ENCODE data around the gene FAM13C.

FAM13C gene

DNA sequence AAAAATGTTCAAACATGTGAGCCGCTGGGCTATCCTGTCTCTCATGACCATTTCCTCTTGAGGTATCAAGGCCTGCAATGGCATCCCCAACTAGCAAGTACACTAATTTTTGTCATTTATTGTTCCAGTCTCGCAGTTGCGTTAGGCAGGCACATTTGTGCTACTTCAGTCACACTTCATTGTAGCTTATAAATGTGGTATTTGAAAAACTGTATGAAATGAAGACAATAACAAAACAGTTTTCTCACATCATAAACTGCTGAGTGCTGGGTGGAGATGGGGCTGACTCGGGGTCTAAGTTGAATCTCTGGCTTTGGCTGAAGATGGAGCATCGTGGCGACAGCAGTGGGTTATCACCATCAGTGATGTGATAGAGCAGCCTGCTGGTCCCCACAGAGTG lies 92.7 kb downstream of the FAM13C start:
- Histone ChIP-seq H3K27ac (ENCODE audit: low read length) (no peak overlapping the region), H3K4me2 (ENCODE audit: insufficient read depth, low read length) (no peak overlapping the region), H4K20me1 (ENCODE audit: insufficient read depth, low read length) (no peaks in the 10 kb centered on the region), H3K4me1 (ENCODE audit: insufficient read depth, low read length) (no peaks in the 10 kb centered on the region), H3K9ac (ENCODE audit: low read depth, low read length) (no peak overlapping the region), H3K36me3 (ENCODE audit: insufficient read depth, low read length) (no peaks in the 10 kb centered on the region), H3K9me3 (ENCODE audit: insufficient read depth, low read length, severe bottlenecking) (no peaks in the 10 kb centered on the region), H3K27me3 (ENCODE audit: insufficient read depth, low read length, poor library complexity) (no peaks in the 10 kb centered on the region), H2AFZ (ENCODE audit: low read depth, low read length) (no peak overlapping the region), H3K79me2 (ENCODE audit: insufficient read depth, low read length) (no peaks in the 10 kb centered on the region), H3K4me3 (ENCODE audit: low read depth in 1 of 2, low read length in 2 of 2) (no peak overlapping the region)
- ATAC-seq (ENCODE audit: insufficient read depth, low read depth) (no peak), DNase-seq (no peak)
- TF ChIP-seq, protein P1, sequence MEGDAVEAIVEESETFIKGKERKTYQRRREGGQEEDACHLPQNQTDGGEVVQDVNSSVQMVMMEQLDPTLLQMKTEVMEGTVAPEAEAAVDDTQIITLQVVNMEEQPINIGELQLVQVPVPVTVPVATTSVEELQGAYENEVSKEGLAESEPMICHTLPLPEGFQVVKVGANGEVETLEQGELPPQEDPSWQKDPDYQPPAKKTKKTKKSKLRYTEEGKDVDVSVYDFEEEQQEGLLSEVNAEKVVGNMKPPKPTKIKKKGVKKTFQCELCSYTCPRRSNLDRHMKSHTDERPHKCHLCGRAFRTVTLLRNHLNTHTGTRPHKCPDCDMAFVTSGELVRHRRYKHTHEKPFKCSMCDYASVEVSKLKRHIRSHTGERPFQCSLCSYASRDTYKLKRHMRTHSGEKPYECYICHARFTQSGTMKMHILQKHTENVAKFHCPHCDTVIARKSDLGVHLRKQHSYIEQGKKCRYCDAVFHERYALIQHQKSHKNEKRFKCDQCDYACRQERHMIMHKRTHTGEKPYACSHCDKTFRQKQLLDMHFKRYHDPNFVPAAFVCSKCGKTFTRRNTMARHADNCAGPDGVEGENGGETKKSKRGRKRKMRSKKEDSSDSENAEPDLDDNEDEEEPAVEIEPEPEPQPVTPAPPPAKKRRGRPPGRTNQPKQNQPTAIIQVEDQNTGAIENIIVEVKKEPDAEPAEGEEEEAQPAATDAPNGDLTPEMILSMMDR (IDR thresholded peaks at IDR 0.05; ENCODE audit: borderline replicate concordance, extremely low read depth, low read length, poor library complexity, severe bottlenecking), result no peak

GRCh38 chr10:59268460-59268859 lies 93.9 kb downstream of the FAM13C start:
- ATAC-seq (ENCODE audit: insufficient read depth, low read depth) (no peak), DNase-seq (no peak)
- Histone ChIP-seq H4K20me1 (ENCODE audit: insufficient read depth, low read length) (no peaks in the 10 kb centered on the region), H3K4me2 (ENCODE audit: insufficient read depth, low read length) (no peak overlapping the region), H2AFZ (ENCODE audit: low read depth, low read length) (no peak overlapping the region), H3K4me1 (ENCODE audit: insufficient read depth, low read length) (no peaks in the 10 kb centered on the region), H3K36me3 (ENCODE audit: insufficient read depth, low read length) (no peaks in the 10 kb centered on the region), H3K9me3 (ENCODE audit: insufficient read depth, low read length, severe bottlenecking) (no peaks in the 10 kb centered on the region), H3K79me2 (ENCODE audit: insufficient read depth, low read length) (no peaks in the 10 kb centered on the region), H3K4me3 (ENCODE audit: low read depth in 1 of 2, low read length in 2 of 2) (no peak overlapping the region), H3K9ac (ENCODE audit: low read depth, low read length) (no peak overlapping the region), H3K27me3 (ENCODE audit: insufficient read depth, low read length, poor library complexity) (no peaks in the 10 kb centered on the region), H3K27ac (ENCODE audit: low read length) (no peak overlapping the region)
- TF ChIP-seq EZH2 (IDR thresholded peaks at IDR 0.05; ENCODE audit: borderline replicate concordance, low read depth, low read length, severe bottlenecking), result no peak
- TF ChIP-seq, protein P1 (IDR thresholded peaks at IDR 0.05; ENCODE audit: borderline replicate concordance, extremely low read depth, low read length, poor library complexity, severe bottlenecking), result no peak

DNA sequence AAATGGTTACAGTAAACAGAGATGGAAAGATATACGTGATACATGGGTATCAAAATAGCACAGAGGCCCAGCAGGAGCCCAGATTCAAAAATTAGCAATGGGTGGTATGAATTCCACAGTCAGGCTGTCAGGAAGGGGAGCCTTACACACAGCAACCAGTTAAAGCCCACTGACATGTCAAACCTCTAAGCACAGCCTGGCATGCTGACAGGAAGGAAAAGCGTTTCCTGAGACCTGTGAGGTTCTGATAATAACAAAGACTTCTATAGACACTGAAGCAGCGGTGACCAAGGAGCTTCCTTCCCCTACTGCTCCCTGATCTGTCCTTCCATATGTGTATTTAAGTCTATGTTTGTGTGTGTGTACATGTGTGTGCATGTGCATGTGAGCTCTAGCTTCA lies 96.0 kb downstream of the FAM13C start:
- Histone ChIP-seq H3K27ac (ENCODE audit: low read length) (no peak overlapping the region), H2AFZ (ENCODE audit: low read depth, low read length) (no peak overlapping the region), H3K36me3 (ENCODE audit: insufficient read depth, low read length) (no peaks in the 10 kb centered on the region), H3K4me2 (ENCODE audit: insufficient read depth, low read length) (no peak overlapping the region), H4K20me1 (ENCODE audit: insufficient read depth, low read length) (no peaks in the 10 kb centered on the region), H3K9ac (ENCODE audit: low read depth, low read length) (no peak overlapping the region), H3K27me3 (ENCODE audit: insufficient read depth, low read length, poor library complexity) (no peaks in the 10 kb centered on the region), H3K79me2 (ENCODE audit: insufficient read depth, low read length) (no peaks in the 10 kb centered on the region), H3K9me3 (ENCODE audit: insufficient read depth, low read length, severe bottlenecking) (no peaks in the 10 kb centered on the region), H3K4me1 (ENCODE audit: insufficient read depth, low read length) (no peaks in the 10 kb centered on the region), H3K4me3 (ENCODE audit: low read depth in 1 of 2, low read length in 2 of 2) (no peak overlapping the region)
- ATAC-seq (ENCODE audit: insufficient read depth, low read depth) (no peak), DNase-seq (no peak)
- TF ChIP-seq, protein P1 (IDR thresholded peaks at IDR 0.05; ENCODE audit: borderline replicate concordance, extremely low read depth, low read length, poor library complexity, severe bottlenecking), result no peak
- TF ChIP-seq EZH2 (IDR thresholded peaks at IDR 0.05; ENCODE audit: borderline replicate concordance, low read depth, low read length, severe bottlenecking), result no peak

DNA sequence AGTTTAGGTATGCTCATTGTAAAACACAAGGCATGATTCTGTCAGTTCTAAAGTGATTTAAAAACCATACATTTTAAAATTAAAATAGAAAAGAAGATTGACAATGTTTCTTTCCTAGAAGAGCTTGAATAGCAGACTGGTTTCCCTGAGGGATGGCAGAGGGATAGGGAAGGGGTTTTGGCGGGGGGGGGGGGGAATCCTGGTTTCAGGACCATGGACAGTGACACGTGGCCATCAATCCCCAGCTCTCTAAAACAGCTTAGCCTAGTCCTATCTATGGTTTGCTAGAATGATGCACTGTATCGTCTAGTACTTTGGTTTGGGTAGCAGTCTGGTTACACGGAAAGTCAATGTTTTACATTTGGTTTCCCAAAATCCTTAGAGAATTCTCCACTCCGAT lies 97.2 kb downstream of the FAM13C start:
- no peak overlapping the region for H3K4me3 ChIP-seq (ENCODE audit: low read depth in 1 of 2, low read length in 2 of 2)
- H3K4me1 ChIP-seq (ENCODE audit: insufficient read depth, low read length), result no peaks in the 10 kb centered on the region
- H3K27me3 ChIP-seq (ENCODE audit: insufficient read depth, low read length, poor library complexity), result no peaks in the 10 kb centered on the region
- DNase-seq (no peak), ATAC-seq (ENCODE audit: insufficient read depth, low read depth) (no peak)
- no peak overlapping the region for H3K9ac ChIP-seq (ENCODE audit: low read depth, low read length)
- H3K4me2 ChIP-seq (ENCODE audit: insufficient read depth, low read length), result no peak overlapping the region
- TF ChIP-seq, protein P1 (IDR thresholded peaks at IDR 0.05; ENCODE audit: borderline replicate concordance, extremely low read depth, low read length, poor library complexity, severe bottlenecking), result no peak
- no peaks in the 10 kb centered on the region for H4K20me1 ChIP-seq (ENCODE audit: insufficient read depth, low read length)
- H3K36me3 ChIP-seq (ENCODE audit: insufficient read depth, low read length), result no peaks in the 10 kb centered on the region
- no peak overlapping the region for H3K27ac ChIP-seq (ENCODE audit: low read length)
- H3K79me2 ChIP-seq (ENCODE audit: insufficient read depth, low read length), result no peaks in the 10 kb centered on the region
- no peaks in the 10 kb centered on the region for H3K9me3 ChIP-seq (ENCODE audit: insufficient read depth, low read length, severe bottlenecking)
- H2AFZ ChIP-seq (ENCODE audit: low read depth, low read length), result no peak overlapping the region

Data from DND-41 (cell line).